ENCODE measurements around the gene EML4. TPM values are rescaled to one million over a fixed set of nuclear protein-coding genes. Genes with fewer than 3 reads are reported as not detected.

The EML4 gene
- total and polyA plus RNA-seq, 2 of the 13 experiments (the other 11 are each of a cell fraction or from before 2014, with no cell fraction given), result 243 to 476 TPM

GRCh38 chr2:42141687-42142546 is 27.2 kb upstream of the EML4 start (continued):
- TF ChIP-seq ZBTB40 (IDR thresholded peaks at IDR 0.05) (no peak), ZBTB40 (CRISPR knock-in tag; IDR thresholded peaks at IDR 0.05) (peak; percentile 76; the same call in 1 of the 2 replicates), ARID3A (IDR thresholded peaks at IDR 0.05; ENCODE audit: low read depth, low read length) (peak; percentile 43), REXO4 (CRISPR knock-in tag; IDR thresholded peaks at IDR 0.05; ENCODE audit: borderline replicate concordance) (no peak), NFYC (CRISPR knock-in tag; IDR thresholded peaks at IDR 0.05) (no peak), TIGD3 (CRISPR knock-in tag; IDR thresholded peaks at IDR 0.05; ENCODE audit: borderline replicate concordance) (no peak), ZNF740 (CRISPR knock-in tag; IDR thresholded peaks at IDR 0.05) (no peak), ZNF256 (CRISPR knock-in tag; conservative IDR thresholded peaks at IDR 0.05) (0 out of 2 replicates have a peak, but pooled peaks have one; percentile 22), MEIS2 (CRISPR knock-in tag; IDR thresholded peaks at IDR 0.05) (peak; percentile 43; the same call in 1 of the 2 replicates), PHF8 (CRISPR knock-in tag; IDR thresholded peaks at IDR 0.05) (peak; percentile 41; the same call in 1 of the 2 replicates), NFATC3 (CRISPR knock-in tag; IDR thresholded peaks at IDR 0.05) (no peak), ZUFSP (CRISPR knock-in tag; IDR thresholded peaks at IDR 0.05; ENCODE audit: borderline replicate concordance) (no peak), JUND (CRISPR knock-in tag; IDR thresholded peaks at IDR 0.05) (no peak)

Measured in HepG2 (cell line).